ENCODE data around the gene KCTD13. TPM values are rescaled to one million over a fixed set of nuclear protein-coding genes. Genes with fewer than 3 reads are reported as not detected.

The KCTD13 gene
- 10 to 100 TPM; 31.9 to 36.0 TPM for total RNA-seq

GRCh38 chr16:29925781-29926710, at the start of gene KCTD13:
KCTD13 (minus strand) TSS chr16:29926226; CDS start chr16:29926033, 193 bp downstream.
- H3K27me3 Mint-ChIP-seq, result no peaks in the 10 kb centered on the region
- no peaks in the 10 kb centered on the region for H3K9me3 Mint-ChIP-seq
- ATAC-seq (replicated peaks), result peak; percentile 95
- peak within 1 kb of the TSS; percentile 97 for H3K27ac Mint-ChIP-seq
- peak within 1 kb of the TSS; percentile 97 for H3K4me3 Mint-ChIP-seq
- peaks cover 14% of the 10 kb centered on the region for H3K4me1 Mint-ChIP-seq
- peaks cover 46% of the 10 kb centered on the region for H3K36me3 Mint-ChIP-seq (ENCODE audit: low read depth)

- peaks cover 45% of the 10 kb centered on the region for H3K36me3 Mint-ChIP-seq (ENCODE audit: low read depth)
- H3K27ac Mint-ChIP-seq, result peak overlapping the region; percentile 93
- H3K27me3 Mint-ChIP-seq, result no peaks in the 10 kb centered on the region
- H3K9me3 Mint-ChIP-seq, result no peaks in the 10 kb centered on the region
- H3K4me1 Mint-ChIP-seq, result peaks cover 22% of the 10 kb centered on the region
- no peak for ATAC-seq (replicated peaks)
- peak overlapping the region; percentile 95 for H3K4me3 Mint-ChIP-seq
Measured at GRCh38 chr16:29975134-29975538, 49.1 kb upstream of the KCTD13 start.

GRCh38 chr16:29974291-29975133, 48.5 kb upstream of the KCTD13 start:
- ATAC-seq (replicated peaks), result no peak
- no peaks in the 10 kb centered on the region for H3K27me3 Mint-ChIP-seq
- H3K9me3 Mint-ChIP-seq, result no peaks in the 10 kb centered on the region
- H3K27ac Mint-ChIP-seq, result peak overlapping the region; percentile 93
- H3K4me3 Mint-ChIP-seq, result peak overlapping the region; percentile 95
- H3K36me3 Mint-ChIP-seq (ENCODE audit: low read depth), result peaks cover 43% of the 10 kb centered on the region
- H3K4me1 Mint-ChIP-seq, result peaks cover 22% of the 10 kb centered on the region

- Mint-ChIP-seq H3K36me3 (ENCODE audit: low read depth) (peaks cover 42% of the 10 kb centered on the region), H3K4me3 (peak within 1 kb of the TSS; percentile 95), H3K27ac (peak within 1 kb of the TSS; percentile 93), H3K4me1 (peaks cover 24% of the 10 kb centered on the region), H3K9me3 (no peaks in the 10 kb centered on the region), H3K27me3 (no peaks in the 10 kb centered on the region)
- ATAC-seq (replicated peaks), result peak; percentile 98
Measured at GRCh38 chr16:29973384-29974246, 47.6 kb upstream of the KCTD13 start, which contains the start of gene TAOK2. TAOK2 (plus strand) TSS chr16:29973868; CDS start chr16:29977773, 3,905 bp downstream.

- no peak for ATAC-seq (replicated peaks)
- Mint-ChIP-seq H3K9me3 (no peaks in the 10 kb centered on the region), H3K27ac (peak overlapping the region; percentile 93), H3K4me1 (peaks cover 27% of the 10 kb centered on the region), H3K4me3 (peak overlapping the region; percentile 95), H3K36me3 (ENCODE audit: low read depth) (peaks cover 42% of the 10 kb centered on the region), H3K27me3 (no peaks in the 10 kb centered on the region)
Measured at GRCh38 chr16:29972992-29973383, 47.0 kb upstream of the KCTD13 start.

GRCh38 chr16:29972500-29972899, 46.5 kb upstream of the KCTD13 start:
- Mint-ChIP-seq H3K27ac (no peak overlapping the region), H3K27me3 (no peaks in the 10 kb centered on the region), H3K4me3 (peak overlapping the region; percentile 95)

GRCh38 chr16:29971304-29971703, 45.3 kb upstream of the KCTD13 start:
- Mint-ChIP-seq H3K27ac (no peak overlapping the region), H3K9me3 (no peaks in the 10 kb centered on the region), H3K36me3 (ENCODE audit: low read depth) (peaks cover 47% of the 10 kb centered on the region), H3K4me1 (peaks cover 27% of the 10 kb centered on the region), H3K27me3 (no peaks in the 10 kb centered on the region), H3K4me3 (no peak overlapping the region)
- no peak for ATAC-seq (replicated peaks)

More at GRCh38 chr16:29972500-29972899, 46.5 kb upstream of the KCTD13 start:
- Mint-ChIP-seq H3K36me3 (ENCODE audit: low read depth) (peaks cover 43% of the 10 kb centered on the region), H3K9me3 (no peaks in the 10 kb centered on the region), H3K4me1 (peaks cover 27% of the 10 kb centered on the region)
- no peak for ATAC-seq (replicated peaks)

- Mint-ChIP-seq H3K4me1 (peaks cover 8% of the 10 kb centered on the region), H3K36me3 (ENCODE audit: low read depth) (peaks cover 39% of the 10 kb centered on the region), H3K4me3 (no peak overlapping the region), H3K27ac (peak overlapping the region; percentile 68), H3K9me3 (no peaks in the 10 kb centered on the region), H3K27me3 (no peaks in the 10 kb centered on the region)
- ATAC-seq (replicated peaks), result no peak
Measured at GRCh38 chr16:29968205-29968604, 42.2 kb upstream of the KCTD13 start.

- Mint-ChIP-seq H3K4me1 (peaks cover 17% of the 10 kb centered on the region), H3K4me3 (peak overlapping the region; percentile 92), H3K9me3 (no peaks in the 10 kb centered on the region), H3K36me3 (ENCODE audit: low read depth) (peaks cover 21% of the 10 kb centered on the region), H3K27ac (peak overlapping the region; percentile 88), H3K27me3 (no peaks in the 10 kb centered on the region)
- no peak for ATAC-seq (replicated peaks)
Measured at GRCh38 chr16:29963021-29963743, 37.2 kb upstream of the KCTD13 start.

- peaks cover 14% of the 10 kb centered on the region for H3K36me3 Mint-ChIP-seq (ENCODE audit: low read depth)
- peak overlapping the region; percentile 88 for H3K27ac Mint-ChIP-seq
- H3K4me1 Mint-ChIP-seq, result peaks cover 17% of the 10 kb centered on the region
- no peaks in the 10 kb centered on the region for H3K9me3 Mint-ChIP-seq
- no peaks in the 10 kb centered on the region for H3K27me3 Mint-ChIP-seq
- H3K4me3 Mint-ChIP-seq, result peak overlapping the region; percentile 92
- ATAC-seq (replicated peaks), result no peak
Measured at GRCh38 chr16:29962344-29962994, 36.4 kb upstream of the KCTD13 start.

GRCh38 chr16:29961479-29962343, 35.7 kb upstream of the KCTD13 start, which contains the start of gene TMEM219:
TMEM219 (plus strand) TSS chr16:29962079; CDS start chr16:29963144, 1,065 bp downstream.
- Mint-ChIP-seq H3K27me3 (no peaks in the 10 kb centered on the region), H3K36me3 (ENCODE audit: low read depth) (peaks cover 10% of the 10 kb centered on the region), H3K9me3 (no peaks in the 10 kb centered on the region), H3K4me3 (peak within 1 kb of the TSS; percentile 92), H3K27ac (peak within 1 kb of the TSS; percentile 88), H3K4me1 (peaks cover 17% of the 10 kb centered on the region)
- peak; percentile 93 for ATAC-seq (replicated peaks)

- Mint-ChIP-seq H3K36me3 (ENCODE audit: low read depth) (peaks cover 10% of the 10 kb centered on the region), H3K9me3 (no peaks in the 10 kb centered on the region), H3K27ac (peak overlapping the region; percentile 85), H3K4me1 (peaks cover 17% of the 10 kb centered on the region), H3K4me3 (peak overlapping the region; percentile 92), H3K27me3 (no peaks in the 10 kb centered on the region)
- no peak for ATAC-seq (replicated peaks)
Measured at GRCh38 chr16:29961127-29961478, 35.1 kb upstream of the KCTD13 start.
